IMR-90 (cell line): Measurements from ENCODE around the gene UBL7. TPM values are rescaled to one million over a fixed set of nuclear protein-coding genes. Genes with fewer than 3 reads are reported as not detected.

Source experiments
- BHLHE40 ChIP-seq: fragments of 150-350 bp; IDR thresholded peaks from 2 replicates; pipeline ENCODE4 v1.6.1; 2016; ENCODE audit warnings: mild to moderate bottlenecking, low read depth, low read length
- ELK1 ChIP-seq: fragments of 150-350 bp; IDR thresholded peaks from 2 replicates; pipeline ENCODE4 v1.6.1; 2016; ENCODE audit warnings: low read depth, mild to moderate bottlenecking, low read length, moderate library complexity, borderline replicate concordance
- polyA plus RNA-seq, 3 experiments: library from polyadenylated mRNA; depleted of rRNA; stranded (reverse); fragments of >200 nt; gene quantifications; 2 replicates each; pipeline ENCODE4 v1.2.3, GENCODE V29; 2012; ENCODE audit warnings: low replicate concordance in 1 of 3
- total RNA-seq: library from RNA; depleted of rRNA; stranded (reverse); fragments of >200 nt; gene quantifications from 2 replicates; pipeline ENCODE4 v1.2.3, GENCODE V29; 2012

The UBL7 gene
- total and polyA plus RNA-seq, 2 of the 4 experiments (the other 2 are of a cell fraction) = 68.1 to 78.4 TPM

DNA sequence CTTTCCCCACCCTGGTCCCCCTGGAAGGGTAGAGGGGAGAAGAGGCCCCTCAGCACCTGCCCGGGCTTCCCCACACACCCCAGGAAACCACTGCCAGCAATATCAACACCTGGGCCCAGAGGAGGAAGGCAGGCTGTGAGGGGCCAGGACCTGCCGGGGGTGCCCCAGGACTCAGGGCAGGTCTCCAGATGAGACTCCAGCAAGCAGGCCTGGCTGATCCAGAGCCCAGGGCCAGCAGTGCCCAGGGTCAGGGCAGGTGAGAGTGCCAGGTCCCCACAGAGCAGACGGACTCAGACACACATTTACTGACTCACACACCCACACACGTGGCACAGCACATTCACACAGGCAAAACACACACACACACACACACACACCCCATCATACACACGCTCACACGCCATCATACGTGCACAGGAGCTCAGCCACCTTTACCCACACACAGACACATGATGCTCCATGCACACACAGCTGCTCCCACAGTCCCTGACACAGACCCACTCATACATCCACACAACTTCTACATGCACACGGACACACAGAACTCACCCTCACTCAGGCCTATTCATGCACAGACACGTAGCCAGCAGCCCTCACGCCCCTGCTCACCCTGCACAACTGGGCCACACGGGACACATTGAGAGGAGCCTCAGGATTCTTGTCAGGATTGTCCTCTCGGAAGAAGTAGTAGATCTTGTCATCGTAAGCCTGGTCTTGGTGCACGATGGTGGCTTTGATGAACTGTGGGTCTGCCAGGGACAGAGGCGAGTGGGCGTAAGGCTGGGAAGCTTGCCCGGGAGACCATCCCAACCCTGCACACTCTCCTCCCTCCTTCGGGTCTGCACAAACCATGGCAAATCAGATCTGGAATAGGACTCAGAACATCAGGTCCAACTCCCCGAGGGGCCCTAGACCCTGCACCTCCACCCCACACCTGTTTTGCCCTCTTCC is 44.7 kb downstream of the UBL7 start (continued):
- no peak for TF ChIP-seq ELK1
- no peak for TF ChIP-seq BHLHE40
